Naive thymus-derived CD4-positive, alpha-beta T cell (primary cell): ENCODE measurements around the gene THSD4. TPM values are rescaled to one million over a fixed set of nuclear protein-coding genes. Genes with fewer than 3 reads are reported as not detected.

Experiments used
- ATAC-seq: fragments of 150-1000 bp; cut with Tn5 transposase; 2 replicates; pipeline ENCODE4 v1.10.0; 2021; ENCODE audit warnings: mild to moderate bottlenecking, moderate library complexity
- CTCF ChIA-PET: fragments of 350-600 bp; sonication (Branson Sonifier 250); formaldehyde crosslinking; loops from one replicate; lab custom pipeline; 2021; ENCODE audit warnings: antibody characterized with exemption; lab: Charles Lee
- POLR2A ChIA-PET: fragments of 350-600 bp; sonication (Branson Sonifier 250); formaldehyde crosslinking; loops from one replicate; lab custom pipeline; 2021; ENCODE audit warnings: antibody characterized with exemption, inconsistent platforms; lab: Charles Lee
- DNase-seq, 9 donors: peaks; one replicate each; pipeline versions ENCODE4 v3.0.0 to v3.0.0-alpha.2; 2020 to 2022; ENCODE audit warnings: mixed read lengths in 1 of 9
- H3K27ac ChIP-seq: one replicate; pipeline ENCODE4 v1.7.0; 2013; ENCODE audit warnings: mild to moderate bottlenecking, low read depth, low read length, moderate library complexity
- H3K27me3 ChIP-seq, 2 donors: one replicate each; pipeline ENCODE4 v1.7.0; 2013; ENCODE audit warnings: low read length in 2 of 2, mild to moderate bottlenecking in 2 of 2, moderate library complexity in 2 of 2; ENCODE audit not compliant: control insufficient read depth in 2 of 2, insufficient read depth in 2 of 2
- H3K36me3 ChIP-seq, 3 experiments: 1 replicate in 2 of 3; 2 replicates in 1 of 3; pipeline ENCODE4 v1.7.0; 2013; ENCODE audit warnings: low read length in 3 of 3, mild to moderate bottlenecking in 3 of 3, moderate library complexity in 1 of 3; ENCODE audit not compliant: insufficient read depth in 3 of 3, control insufficient read depth in 2 of 3
- H3K4me1 ChIP-seq, 2 donors: one replicate each; pipeline ENCODE4 v1.7.0; 2013; ENCODE audit warnings: low read length in 2 of 2, mild to moderate bottlenecking in 2 of 2, moderate library complexity in 1 of 2; ENCODE audit not compliant: control insufficient read depth in 2 of 2, insufficient read depth in 2 of 2
- H3K4me3 ChIP-seq: 2 replicates; pipeline ENCODE4 v1.7.0; 2013; ENCODE audit warnings: mild to moderate bottlenecking, low read length
- H3K9me3 ChIP-seq, 3 experiments: 1 replicate in 2 of 3; 2 replicates in 1 of 3; pipeline ENCODE4 v1.7.0; 2013; ENCODE audit warnings: low read length in 3 of 3; ENCODE audit not compliant: control insufficient read depth in 2 of 3
- H3K27ac Mint-ChIP-seq, 9 donors: one replicate each; pipeline ENCODE4 v1.8.0; 2020 to 2022; ENCODE audit warnings: mixed read lengths in 9 of 9, mild to moderate bottlenecking in 8 of 9, moderate library complexity in 5 of 9, inconsistent platforms in 2 of 9
- H3K27me3 Mint-ChIP-seq, 5 donors: one replicate each; pipeline ENCODE4 v1.8.0; 2021 to 2022; ENCODE audit warnings: mixed read lengths in 5 of 5, mild to moderate bottlenecking in 1 of 5
- H3K36me3 Mint-ChIP-seq, 5 donors: one replicate each; pipeline ENCODE4 v1.8.0; 2020 to 2022; ENCODE audit warnings: mixed read lengths in 5 of 5, mild to moderate bottlenecking in 3 of 5, inconsistent platforms in 1 of 5
- H3K4me1 Mint-ChIP-seq, 7 donors: one replicate each; pipeline ENCODE4 v1.8.0; 2020 to 2022; ENCODE audit warnings: mixed read lengths in 7 of 7, mild to moderate bottlenecking in 3 of 7, inconsistent platforms in 1 of 7
- H3K4me3 Mint-ChIP-seq, 10 donors: one replicate each; pipeline ENCODE4 v1.8.0; 2020 to 2022; ENCODE audit warnings: mild to moderate bottlenecking in 10 of 10, mixed read lengths in 10 of 10, moderate library complexity in 6 of 10, inconsistent platforms in 2 of 10
- H3K9me3 Mint-ChIP-seq, 11 donors: one replicate each; pipeline ENCODE4 v1.8.0; 2020 to 2022; ENCODE audit warnings: mixed read lengths in 11 of 11, mild to moderate bottlenecking in 4 of 11, inconsistent platforms in 1 of 11, moderate library complexity in 1 of 11
- intact Hi-C, 2 donors: fragments of 100-400 bp; cut with micrococcal nuclease; formaldehyde crosslinking; loops; one replicate each; pipeline ENCODE4 v1.15.1; 2023
- polyA plus RNA-seq, 2 donors: library from polyadenylated mRNA; unstranded; fragments of 300-500 nt; fragmentation: Illumina TruSeq; gene quantifications; one replicate each; pipeline ENCODE4 v1.2.3, GENCODE V29; 2021
- total RNA-seq, 6 experiments: library from RNA in 5 of 6; stranded (reverse) in 5 of 6; gene quantifications; 1 replicate in 5 of 6; 2 replicates in 1 of 6; pipeline ENCODE4 v1.2.3 and lab custom pipeline; 2021 to 2026

The THSD4 gene
- total and polyA plus RNA-seq, 7 experiments from 2014 or later: not detected

- H3K4me1 Mint-ChIP-seq: peaks cover 0 to 2% (median 0%) of the 10 kb centered on the region in 7 donors
- no peaks in the 10 kb centered on the region for H3K27me3 ChIP-seq
- H3K27ac ChIP-seq: no peak overlapping the region
- H3K36me3 ChIP-seq: no peaks in the 10 kb centered on the region
- H3K4me1 ChIP-seq: no peaks in the 10 kb centered on the region
- POLR2A ChIA-PET: no interaction called here
- H3K27ac Mint-ChIP-seq: no peak overlapping the region
- H3K36me3 Mint-ChIP-seq: no peaks in the 10 kb centered on the region
- H3K27me3 Mint-ChIP-seq: peaks cover 0 to 8% (median 5%) of the 10 kb centered on the region in 5 donors
- peaks cover 0 to 2% (median 0%) of the 10 kb centered on the region in 11 donors for H3K9me3 Mint-ChIP-seq
- no peak overlapping the region for H3K4me3 ChIP-seq
- no peaks in the 10 kb centered on the region for H3K9me3 ChIP-seq
- intact Hi-C loops: no loop called here
- DNase-seq (no peak), ATAC-seq (no peak)
- no peak overlapping the region for H3K4me3 Mint-ChIP-seq
- CTCF ChIA-PET: no interaction called here
These were observed 127.0 kb downstream of the THSD4 start for GRCh38 chr15:71242292-71242691.

GRCh38 chr15:71244250-71244649 lies 129.0 kb downstream of the THSD4 start:
- Mint-ChIP-seq H3K4me1 (peaks cover 0 to 2% (median 0%) of the 10 kb centered on the region in 7 donors), H3K27me3 (peaks cover 0 to 4% (median 0%) of the 10 kb centered on the region in 5 donors), H3K9me3 (peaks cover 0 to 2% (median 0%) of the 10 kb centered on the region in 11 donors), H3K4me3 (no peak overlapping the region), H3K27ac (no peak overlapping the region), H3K36me3 (no peaks in the 10 kb centered on the region)
- Histone ChIP-seq H3K4me1 (no peaks in the 10 kb centered on the region), H3K27ac (no peak overlapping the region), H3K27me3 (no peaks in the 10 kb centered on the region), H3K9me3 (no peaks in the 10 kb centered on the region), H3K4me3 (no peak overlapping the region), H3K36me3 (no peaks in the 10 kb centered on the region)
- no peak for ATAC-seq
- intact Hi-C loops: no loop called here
- ChIA-PET POLR2A (no interaction called here), CTCF (no interaction called here)
- no peak for DNase-seq

GRCh38 chr15:71245588-71245987 lies 130.3 kb downstream of the THSD4 start:
- Histone ChIP-seq H3K4me3 (no peak overlapping the region), H3K36me3 (no peaks in the 10 kb centered on the region), H3K27ac (no peak overlapping the region), H3K4me1 (no peaks in the 10 kb centered on the region), H3K9me3 (no peaks in the 10 kb centered on the region), H3K27me3 (no peaks in the 10 kb centered on the region)
- no peak overlapping the region for H3K27ac Mint-ChIP-seq
- H3K27me3 Mint-ChIP-seq: peaks cover 0 to 4% (median 0%) of the 10 kb centered on the region in 5 donors
- intact Hi-C loops: no loop called here
- peaks cover 0 to 2% (median 0%) of the 10 kb centered on the region in 11 donors for H3K9me3 Mint-ChIP-seq
- no peak for ATAC-seq
- no peak overlapping the region for H3K4me3 Mint-ChIP-seq
- CTCF ChIA-PET: no interaction called here
- POLR2A ChIA-PET: no interaction called here
- H3K36me3 Mint-ChIP-seq: no peaks in the 10 kb centered on the region
- no peak for DNase-seq
- H3K4me1 Mint-ChIP-seq: no peaks in the 10 kb centered on the region

- no peaks in the 10 kb centered on the region for H3K36me3 ChIP-seq
- ATAC-seq: no peak
- no peaks in the 10 kb centered on the region for H3K4me1 Mint-ChIP-seq
- H3K27ac Mint-ChIP-seq: no peak overlapping the region
- no peak overlapping the region for H3K4me3 ChIP-seq
- H3K27me3 ChIP-seq: no peaks in the 10 kb centered on the region
- H3K4me3 Mint-ChIP-seq: no peak overlapping the region
- H3K36me3 Mint-ChIP-seq: no peaks in the 10 kb centered on the region
- intact Hi-C loops: no loop called here
- H3K9me3 ChIP-seq: no peaks in the 10 kb centered on the region
- H3K9me3 Mint-ChIP-seq: no peaks in the 10 kb centered on the region
- H3K27ac ChIP-seq: no peak overlapping the region
- peaks cover 0 to 4% (median 0%) of the 10 kb centered on the region in 5 donors for H3K27me3 Mint-ChIP-seq
- CTCF ChIA-PET: no interaction called here
- no peaks in the 10 kb centered on the region for H3K4me1 ChIP-seq
- POLR2A ChIA-PET: no interaction called here
- no peak for DNase-seq
These were observed 133.1 kb downstream of the THSD4 start for GRCh38 chr15:71248386-71248785.

- Mint-ChIP-seq H3K4me3 (no peak overlapping the region), H3K9me3 (no peaks in the 10 kb centered on the region), H3K4me1 (no peaks in the 10 kb centered on the region), H3K36me3 (no peaks in the 10 kb centered on the region), H3K27me3 (peaks cover 0 to 4% (median 0%) of the 10 kb centered on the region in 5 donors), H3K27ac (no peak overlapping the region)
- ChIA-PET POLR2A (no interaction called here), CTCF (no interaction called here)
- Histone ChIP-seq H3K27me3 (no peaks in the 10 kb centered on the region), H3K36me3 (no peaks in the 10 kb centered on the region), H3K4me3 (no peak overlapping the region), H3K9me3 (no peaks in the 10 kb centered on the region), H3K4me1 (no peaks in the 10 kb centered on the region), H3K27ac (no peak overlapping the region)
- intact Hi-C loops: no loop called here
- ATAC-seq: no peak
- DNase-seq: no peak
These were observed 134.7 kb downstream of the THSD4 start for GRCh38 chr15:71249986-71250385.

GRCh38 chr15:71250936-71251583 lies 135.8 kb downstream of the THSD4 start:
- Mint-ChIP-seq H3K9me3 (no peaks in the 10 kb centered on the region), H3K4me1 (no peaks in the 10 kb centered on the region), H3K4me3 (no peak overlapping the region), H3K36me3 (no peaks in the 10 kb centered on the region), H3K27me3 (peaks cover 0 to 4% (median 0%) of the 10 kb centered on the region in 5 donors), H3K27ac (no peak overlapping the region)
- intact Hi-C loops: no loop called here
- no peak overlapping the region for H3K27ac ChIP-seq
- no peak for ATAC-seq
- no peaks in the 10 kb centered on the region for H3K9me3 ChIP-seq
- H3K27me3 ChIP-seq: no peaks in the 10 kb centered on the region
- no peak overlapping the region for H3K4me3 ChIP-seq
- no peaks in the 10 kb centered on the region for H3K36me3 ChIP-seq
- CTCF ChIA-PET: no interaction called here
- no peaks in the 10 kb centered on the region for H3K4me1 ChIP-seq
- no peak for DNase-seq
- POLR2A ChIA-PET: no interaction called here

- no peak overlapping the region for H3K4me3 ChIP-seq
- intact Hi-C loops: no loop called here
- peaks cover 0 to 4% (median 0%) of the 10 kb centered on the region in 5 donors for H3K27me3 Mint-ChIP-seq
These were observed 136.3 kb downstream of the THSD4 start for GRCh38 chr15:71251584-71252043.

More at GRCh38 chr15:71251584-71252043, 136.3 kb downstream of the THSD4 start:
- ChIA-PET POLR2A (no interaction called here), CTCF (no interaction called here)
- H3K27ac ChIP-seq: no peak overlapping the region
- H3K4me1 ChIP-seq: no peaks in the 10 kb centered on the region
- no peaks in the 10 kb centered on the region for H3K4me1 Mint-ChIP-seq
- H3K27ac Mint-ChIP-seq: no peak overlapping the region
- no peaks in the 10 kb centered on the region for H3K36me3 Mint-ChIP-seq
- no peaks in the 10 kb centered on the region for H3K27me3 ChIP-seq
- no peak for ATAC-seq
- no peak for DNase-seq
- no peaks in the 10 kb centered on the region for H3K36me3 ChIP-seq
- peaks cover 0 to 2% (median 0%) of the 10 kb centered on the region in 11 donors for H3K9me3 Mint-ChIP-seq
- H3K4me3 Mint-ChIP-seq: no peak overlapping the region
- H3K9me3 ChIP-seq: no peaks in the 10 kb centered on the region
